ENCODE measurements around the gene SRL.
"Not testable (repeated sequence)": the region's sequence is repeated elsewhere in the genome, so short reads cannot be mapped to it uniquely, and the experiment has no call there.

Gene SRL

GRCh38 chr16:4213737-4214136, 28.1 kb downstream of the SRL start:
- peak overlapping the region; percentile 81 to 91 for H3K27ac ChIP-seq
- TF ChIP-seq CTCF (IDR thresholded peaks at IDR 0.05) = no peak
- no peaks in the 10 kb centered on the region for H3K36me3 ChIP-seq
- no peaks in the 10 kb centered on the region for H3K27me3 ChIP-seq
- H3K4me3 ChIP-seq = no peak overlapping the region
- DNase-seq = no peak
- peaks cover 0 to 78% (median 63%) of the 10 kb centered on the region in 4 donors for H3K4me1 ChIP-seq
- no peaks in the 10 kb centered on the region for H3K9me3 ChIP-seq
- intact Hi-C loops (cut with DNase I; ENCODE audit: low total_unique reads) = no loop called here

GRCh38 chr16:4212934-4213296, 29.0 kb downstream of the SRL start:
- Histone ChIP-seq H3K36me3 (no peaks in the 10 kb centered on the region), H3K27me3 (no peaks in the 10 kb centered on the region), H3K27ac (peak overlapping the region; percentile 81 to 91), H3K9me3 (no peaks in the 10 kb centered on the region), H3K4me3 (no peak overlapping the region), H3K4me1 (peaks cover 0 to 74% (median 55%) of the 10 kb centered on the region in 4 donors)
- TF ChIP-seq CTCF (IDR thresholded peaks at IDR 0.05) = no peak
- intact Hi-C loops (cut with DNase I; ENCODE audit: low total_unique reads) = no loop called here
- DNase-seq = no peak

- Histone ChIP-seq H3K4me1 (peaks cover 0 to 74% (median 51%) of the 10 kb centered on the region in 4 donors), H3K4me3 (no peak overlapping the region), H3K27ac (peak overlapping the region; percentile 81 to 91), H3K9me3 (no peaks in the 10 kb centered on the region), H3K27me3 (no peaks in the 10 kb centered on the region), H3K36me3 (no peaks in the 10 kb centered on the region)
- no peak for TF ChIP-seq CTCF (IDR thresholded peaks at IDR 0.05)
- peak; percentile 76 to 95 for DNase-seq
- intact Hi-C loops (cut with DNase I; ENCODE audit: low total_unique reads) = no loop called here
Observed at GRCh38 chr16:4212211-4212933, 29.5 kb downstream of the SRL start.

GRCh38 chr16:4211445-4212210, 30.3 kb downstream of the SRL start:
- H3K27ac ChIP-seq = peak overlapping the region; percentile 81 to 91
- H3K4me1 ChIP-seq = peaks cover 0 to 73% (median 47%) of the 10 kb centered on the region in 4 donors
- DNase-seq; intact Hi-C loops (cut with DNase I; ENCODE audit: low total_unique reads); H3K4me3 ChIP-seq; H3K36me3 ChIP-seq; H3K27me3 ChIP-seq; H3K9me3 ChIP-seq: not testable (repeated sequence)

GRCh38 chr16:4209666-4210065, 32.2 kb downstream of the SRL start:
- Histone ChIP-seq H3K27ac (peak overlapping the region; percentile 15 to 56), H3K9me3 (no peaks in the 10 kb centered on the region), H3K36me3 (no peaks in the 10 kb centered on the region), H3K4me3 (no peak overlapping the region), H3K4me1 (peaks cover 0 to 55% (median 30%) of the 10 kb centered on the region in 4 donors), H3K27me3 (no peaks in the 10 kb centered on the region)
- no peak for DNase-seq
- no peak for TF ChIP-seq CTCF (IDR thresholded peaks at IDR 0.05)
- intact Hi-C loops (cut with DNase I; ENCODE audit: low total_unique reads) = loop anchor here (10.0 kb wide), 1 partner anchor 115 kb away; no protein-coding TSS in a partner anchor

- intact Hi-C loops (cut with DNase I; ENCODE audit: low total_unique reads) = loop anchor here (10.0 kb wide), 1 partner anchor 116 kb away; no protein-coding TSS in a partner anchor
- H3K4me1 ChIP-seq = peaks cover 0 to 42% (median 18%) of the 10 kb centered on the region in 4 donors
Observed at GRCh38 chr16:4208341-4208751, 33.5 kb downstream of the SRL start.

More at GRCh38 chr16:4208341-4208751, 33.5 kb downstream of the SRL start:
- no peak for TF ChIP-seq CTCF (IDR thresholded peaks at IDR 0.05)
- no peak overlapping the region for H3K27ac ChIP-seq
- no peak overlapping the region for H3K4me3 ChIP-seq
- no peak for DNase-seq
- peaks cover 0 to 1% (median 0%) of the 10 kb centered on the region in 3 donors for H3K36me3 ChIP-seq
- H3K27me3 ChIP-seq = no peaks in the 10 kb centered on the region
- H3K9me3 ChIP-seq = no peaks in the 10 kb centered on the region

Measured in tibial artery (tissue), 4 donors.